CD4-positive, alpha-beta T cell treated with Interleukin-4 for 1 hour (primary cell): ENCODE data around the gene CFAP74.

ENCODE experiments used
- DNase-seq, 2 donors: peaks; one replicate each; pipeline ENCODE4 v3.0.0-alpha.2; 2020 to 2022

The CFAP74 gene

GRCh38 chr1:1926886-1927660, 76.5 kb downstream of the CFAP74 start:
- DNase-seq = no peak

GRCh38 chr1:1926346-1926811, 77.2 kb downstream of the CFAP74 start:
- DNase-seq = no peak

GRCh38 chr1:1925437-1926345, 77.9 kb downstream of the CFAP74 start:
- no peak for DNase-seq

DNA sequence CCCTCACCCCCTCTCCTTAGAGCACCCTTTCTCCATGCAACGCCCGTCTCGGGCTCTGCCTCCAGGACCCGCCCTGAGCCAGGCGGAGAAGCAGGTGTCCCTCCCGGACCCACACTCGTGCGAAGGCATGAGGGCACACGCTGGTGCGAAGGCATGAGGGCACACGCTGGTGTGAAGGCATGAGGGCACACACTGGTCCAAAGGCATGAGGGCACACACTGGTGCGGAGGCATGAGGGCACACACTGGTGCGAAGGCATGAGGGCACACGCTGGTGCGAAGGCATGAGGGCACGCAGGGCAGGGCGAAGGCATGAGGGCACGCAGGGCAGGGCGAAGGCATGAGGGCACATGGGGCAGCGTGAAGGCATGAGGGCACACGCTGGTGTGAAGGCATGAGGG, 78.7 kb downstream of the CFAP74 start:
- DNase-seq = no peak

DNA sequence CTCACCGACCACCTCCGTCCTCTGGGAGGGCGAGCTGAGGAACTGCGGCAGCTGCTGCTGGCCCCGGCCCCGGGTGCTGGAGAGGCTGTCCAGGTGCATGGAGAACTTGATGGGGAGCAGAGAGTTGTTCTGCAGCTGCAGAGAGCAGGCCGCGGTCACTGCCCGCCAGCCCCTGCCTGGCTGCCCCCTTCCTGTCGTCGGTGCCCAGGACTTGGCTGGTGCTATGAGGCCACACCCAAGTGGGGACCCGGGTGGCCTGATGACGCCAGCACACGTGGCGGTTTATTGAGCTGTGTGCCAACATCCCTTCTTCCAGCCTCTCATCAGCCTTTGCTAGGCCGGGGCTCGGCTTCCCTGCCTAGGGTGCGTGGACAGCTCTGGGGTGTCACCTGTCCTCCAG, 79.2 kb downstream of the CFAP74 start:
- DNase-seq = no peak

DNA sequence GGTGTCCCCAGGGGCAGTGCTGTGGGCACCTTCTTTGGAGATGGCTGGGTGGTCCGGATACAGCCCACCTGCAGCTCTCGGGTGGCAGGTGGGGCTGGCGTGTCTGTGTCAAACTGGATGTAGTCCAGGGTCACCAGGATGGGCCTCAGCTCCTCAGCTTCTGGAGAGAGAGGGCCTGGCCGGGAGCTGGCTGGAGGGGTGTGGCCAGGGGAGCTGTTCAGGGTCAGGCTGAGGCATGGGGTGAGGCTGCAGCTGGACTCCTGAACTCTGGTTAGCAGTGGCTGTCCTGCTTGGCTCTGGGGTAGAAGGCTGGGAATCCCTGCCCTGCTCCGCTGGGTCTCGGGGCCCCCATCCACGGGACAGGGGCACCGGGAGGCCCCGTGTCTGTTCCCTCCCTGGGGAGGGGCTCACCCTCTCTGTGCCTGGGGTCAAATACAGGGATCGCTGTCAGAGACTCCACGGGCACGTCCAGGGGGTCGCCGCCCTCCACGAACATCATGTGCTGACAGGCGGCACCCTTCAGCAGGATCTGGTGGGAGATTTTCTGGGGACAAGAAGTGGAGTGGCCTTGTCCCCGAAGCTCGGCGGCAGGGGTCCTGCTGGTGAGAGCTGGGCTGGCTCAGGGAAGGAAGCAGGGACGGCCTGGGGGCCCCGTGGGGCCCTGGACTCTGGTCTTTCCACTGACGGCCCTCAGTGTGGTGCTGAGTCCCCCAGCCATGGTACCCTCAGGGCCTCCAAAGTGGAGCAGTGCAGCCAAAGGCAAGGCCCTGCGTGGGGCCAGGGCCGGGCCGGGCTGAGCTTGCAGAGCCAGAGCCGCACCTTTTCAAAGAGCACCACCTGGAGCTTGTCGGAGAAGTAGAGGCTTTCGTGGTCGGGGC, 80.4 kb downstream of the CFAP74 start:
- no peak for DNase-seq

DNA sequence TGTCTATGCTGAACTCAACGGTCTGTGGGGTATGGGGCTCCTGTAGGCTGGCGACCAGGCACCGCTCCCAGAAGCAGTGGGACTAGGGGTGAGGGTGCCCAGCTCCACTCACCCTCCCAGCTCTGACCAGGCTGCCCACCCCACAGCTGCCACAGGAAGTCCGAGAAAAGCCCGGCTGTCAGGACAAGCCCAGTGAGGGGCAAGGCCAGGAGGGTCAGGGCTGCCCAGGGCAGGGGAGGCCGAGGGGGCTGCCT, 81.0 kb downstream of the CFAP74 start:
- no peak for DNase-seq

DNA sequence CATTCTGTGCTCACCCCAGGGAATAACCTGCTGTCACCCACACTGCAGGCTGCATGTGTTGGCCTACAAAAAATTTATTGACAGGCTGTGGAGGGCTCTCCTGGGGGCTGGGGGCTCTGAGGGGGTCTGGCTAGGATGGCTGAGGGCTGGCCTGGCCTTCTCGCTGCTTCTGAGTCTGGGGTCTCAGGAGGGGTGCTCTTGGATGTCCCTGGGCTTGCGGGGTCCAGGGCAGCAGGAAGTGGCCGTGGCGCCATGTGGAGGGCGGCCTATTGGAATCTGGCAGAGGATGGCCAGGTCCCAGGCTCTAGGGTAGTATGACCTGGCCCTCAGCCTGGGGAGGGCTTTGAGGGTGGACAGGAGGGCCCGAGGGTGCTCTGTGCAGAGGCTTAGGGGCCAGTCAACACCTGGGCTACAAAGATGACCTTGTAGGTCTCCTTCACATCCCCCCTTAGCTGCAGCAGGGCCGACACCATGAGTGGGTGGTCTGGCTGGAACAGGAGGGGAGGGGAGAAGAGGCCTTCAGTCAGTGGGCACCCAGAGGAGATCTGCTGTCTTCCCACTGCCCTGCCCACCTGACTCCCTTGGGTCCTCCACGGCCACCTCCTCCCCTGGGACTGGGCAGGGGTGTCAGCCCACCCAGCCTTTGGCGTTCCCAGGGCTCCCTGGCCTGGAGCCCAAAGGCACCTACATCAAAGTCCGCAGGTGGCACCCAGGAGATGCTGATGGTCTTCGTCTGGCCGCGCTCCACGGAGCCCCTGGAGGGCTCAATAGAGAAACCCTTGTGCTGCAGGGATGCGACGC, 81.5 kb downstream of the CFAP74 start:
- no peak for DNase-seq

DNA sequence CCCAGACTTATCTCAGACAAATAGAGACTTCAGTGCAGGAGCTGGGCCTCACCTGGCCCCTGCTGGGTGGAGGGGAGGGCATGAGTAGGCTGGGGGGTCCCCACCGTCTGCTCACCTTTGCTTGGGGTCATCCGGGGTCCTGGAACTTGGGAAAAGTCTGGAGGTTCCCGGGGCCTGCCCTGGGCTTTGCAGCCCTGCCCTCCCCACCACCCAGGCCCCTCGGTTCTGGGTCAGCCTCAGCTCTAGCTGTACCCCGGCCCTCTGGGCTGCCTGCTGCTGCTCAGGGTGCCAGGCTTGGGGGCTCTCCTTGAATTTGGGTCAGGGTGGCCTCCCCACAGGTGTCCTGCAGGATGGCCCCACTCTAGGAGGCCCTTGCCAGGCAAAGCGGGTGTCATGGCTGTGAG, 82.1 kb downstream of the CFAP74 start:
- no peak for DNase-seq

GRCh38 chr1:1920608-1921458, 82.8 kb downstream of the CFAP74 start:
- no peak for DNase-seq

DNA sequence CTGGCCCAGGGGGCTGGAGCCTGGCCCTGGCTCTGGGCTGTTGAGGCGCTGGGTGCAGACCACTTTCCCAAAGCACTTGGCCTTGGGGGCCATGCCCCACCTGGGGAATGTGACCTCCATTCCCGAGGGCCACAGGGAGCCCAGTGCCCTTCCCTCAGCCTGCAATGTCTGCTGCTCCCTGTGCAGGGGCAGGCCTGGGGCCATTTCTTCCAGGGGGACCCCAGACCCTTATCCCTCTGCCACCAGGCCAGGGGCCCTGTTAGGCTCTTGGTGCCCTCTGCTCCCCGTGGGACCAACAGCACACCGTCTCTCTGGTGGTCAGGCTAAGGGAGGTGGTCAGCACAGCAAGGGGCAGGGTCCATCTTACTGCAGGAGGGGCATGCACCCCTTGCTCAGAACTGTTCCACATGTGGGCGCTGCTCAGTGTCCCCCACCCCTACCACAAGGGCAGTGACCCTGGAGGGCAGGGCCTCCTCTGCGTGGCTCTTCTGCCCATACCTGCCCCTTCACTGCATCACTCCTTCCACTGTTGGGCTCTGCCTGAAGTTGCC, 83.5 kb downstream of the CFAP74 start:
- DNase-seq = no peak

DNA sequence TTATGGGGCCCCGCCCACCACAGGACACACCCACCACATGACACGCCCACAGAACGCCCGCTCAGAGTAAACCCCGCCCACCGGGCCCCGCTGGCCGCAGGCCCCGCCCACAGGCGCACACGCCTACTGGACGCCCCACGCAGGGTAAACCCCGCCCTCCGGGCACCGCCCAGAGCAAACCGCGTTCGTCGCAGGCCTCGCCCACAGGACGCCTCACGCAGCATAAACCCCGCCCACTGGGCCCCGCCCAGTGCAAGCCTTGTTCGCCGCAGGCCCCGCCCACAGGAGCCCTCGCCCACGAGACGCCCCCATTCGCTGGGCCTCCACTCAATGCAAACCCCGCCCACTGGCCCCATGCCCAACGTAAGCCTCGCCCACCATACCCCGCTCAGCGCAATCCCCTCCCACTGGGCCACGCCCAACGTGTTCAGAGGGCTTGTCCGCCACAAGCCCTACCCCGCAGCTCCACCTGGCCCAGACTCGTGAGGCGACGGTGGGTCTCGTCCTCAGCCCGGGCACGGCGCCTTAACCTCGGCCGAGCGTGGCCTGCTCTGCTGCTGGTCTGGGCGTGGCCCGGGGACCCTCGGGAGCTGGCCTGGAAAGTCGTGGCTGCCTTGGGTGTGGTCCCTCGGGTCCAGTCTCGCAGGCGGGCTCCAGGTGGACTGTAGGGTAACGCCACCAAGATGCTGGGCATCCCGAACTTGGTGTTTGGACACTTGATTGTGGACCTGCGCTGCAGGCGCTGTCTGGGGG, 84.1 kb downstream of the CFAP74 start:
- peak; percentile 99 for DNase-seq

DNA sequence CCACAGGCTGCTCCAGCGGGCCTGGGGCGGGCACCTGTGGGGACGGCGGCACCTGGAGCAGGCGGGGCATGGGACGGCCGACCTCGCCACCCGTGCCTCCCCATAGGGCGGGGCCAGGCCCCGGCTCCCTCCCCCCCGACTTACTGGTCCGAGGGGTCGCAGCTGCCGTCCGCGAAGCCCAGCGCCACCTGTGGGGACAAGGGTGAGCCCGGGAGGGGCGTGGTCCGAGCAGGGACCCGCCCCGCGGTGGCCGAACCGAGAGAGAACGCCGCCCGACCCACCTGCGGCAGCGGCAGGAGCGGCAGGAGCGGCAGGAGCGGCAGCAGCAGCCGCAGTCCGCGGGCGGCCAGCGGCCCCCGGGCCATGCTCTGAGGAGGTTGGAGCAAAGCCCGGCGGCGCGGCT, 84.7 kb downstream of the CFAP74 start, which contains the start of gene TMEM52:
Gene TMEM52 (minus strand): TSS at position 379 of the 403 bp plus-strand sequence. CDS start 14 bp downstream, at position 365.
- DNase-seq = no peak

- DNase-seq = no peak
Measured at GRCh38 chr1:1917995-1918900, 85.3 kb downstream of the CFAP74 start.

- DNase-seq = no peak
Measured at GRCh38 chr1:1917304-1917976, 86.1 kb downstream of the CFAP74 start.

- no peak for DNase-seq
Measured at GRCh38 chr1:1916851-1917251, 86.7 kb downstream of the CFAP74 start.

DNA sequence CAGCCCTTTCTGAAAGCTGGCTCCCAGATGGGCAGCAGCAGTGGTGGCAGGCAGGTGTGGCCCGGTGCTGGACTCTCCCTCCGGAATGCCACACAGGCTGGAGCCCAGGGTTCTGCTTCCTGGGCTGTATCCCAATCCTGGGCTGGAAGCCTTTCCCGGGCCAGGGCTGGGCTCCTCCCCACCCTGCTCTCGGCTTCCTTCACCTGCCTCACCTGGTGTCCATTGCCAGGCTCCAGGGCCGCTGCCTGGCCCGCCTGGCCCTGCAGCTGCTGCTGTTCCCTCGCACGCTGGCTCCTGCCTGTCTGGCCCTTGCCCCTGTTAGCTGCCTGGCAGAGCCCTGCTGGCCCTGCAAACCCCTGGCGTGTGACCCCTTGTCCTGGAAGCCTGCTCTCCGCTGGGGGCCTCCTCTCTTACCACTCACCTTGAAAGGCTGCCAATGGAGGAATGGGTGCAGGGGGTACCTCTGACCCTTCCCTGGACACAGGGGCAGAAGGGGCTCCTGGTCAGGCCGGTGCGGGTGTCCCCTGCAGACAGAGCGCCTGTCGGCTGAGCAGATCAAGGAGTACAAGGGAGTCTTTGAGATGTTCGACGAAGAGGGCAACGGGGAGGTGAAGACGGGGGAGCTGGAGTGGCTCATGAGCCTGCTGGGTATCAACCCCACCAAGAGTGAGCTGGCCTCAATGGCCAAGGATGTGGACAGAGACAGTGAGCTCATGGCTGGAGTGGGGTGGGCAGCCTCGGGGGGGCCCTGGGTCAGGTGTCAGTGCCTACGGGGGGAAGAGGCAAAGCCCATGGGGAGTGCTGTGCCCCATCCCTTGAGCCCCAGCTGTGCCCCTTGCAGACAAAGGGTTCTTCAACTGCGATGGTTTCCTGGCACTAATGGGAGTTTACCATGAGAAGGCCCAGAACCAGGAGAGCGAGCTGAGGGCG, 87.4 kb downstream of the CFAP74 start:
- DNase-seq = no peak
